GM12878 (cell line): ENCODE results near the gene NR1I3. TPM values are rescaled to one million over a fixed set of nuclear protein-coding genes. Genes with fewer than 3 reads are reported as not detected.

Source experiments
- ATF7 ChIP-seq: fragments of 450-650 bp; IDR thresholded peaks from 2 replicates; pipeline ENCODE4 v1.6.1; 2016; ENCODE audit warnings: low read depth, mild to moderate bottlenecking
- BCLAF1 ChIP-seq: fragments of 450-650 bp; IDR thresholded peaks from 2 replicates; pipeline ENCODE4 v1.6.1; 2017; ENCODE audit warnings: antibody characterized with exemption, mild to moderate bottlenecking, moderate library complexity
- EED ChIP-seq: sonication (generic); IDR thresholded peaks from 2 replicates; pipeline ENCODE4 v1.6.1; 2016; ENCODE audit warnings: antibody characterized with exemption, low read depth
- FOXK2 ChIP-seq: fragments of 450-650 bp; IDR thresholded peaks from 2 replicates; pipeline ENCODE4 v1.6.1; 2017; ENCODE audit warnings: mild to moderate bottlenecking, moderate library complexity
- JUNB ChIP-seq: IDR thresholded peaks from 2 replicates; pipeline ENCODE4 v1.6.1; 2016; ENCODE audit warnings: antibody characterized with exemption, mild to moderate bottlenecking
- KDM1A ChIP-seq: fragments of 200-600 bp; sonication (generic); IDR thresholded peaks from 2 replicates; pipeline ENCODE4 v1.6.1; 2016; ENCODE audit warnings: borderline replicate concordance
- MEF2A ChIP-seq: IDR thresholded peaks from 2 replicates; pipeline ENCODE4 v1.6.1; 2011; ENCODE audit warnings: low read depth, mild to moderate bottlenecking, low read length, moderate library complexity; ENCODE audit not compliant: insufficient read depth
- MTA3 ChIP-seq: IDR thresholded peaks from 2 replicates; pipeline ENCODE4 v1.6.1; 2012; ENCODE audit warnings: low read length, inconsistent platforms, borderline replicate concordance
- MYB ChIP-seq: fragments of 150-350 bp; IDR thresholded peaks from 2 replicates; pipeline ENCODE4 v1.6.1; 2014; ENCODE audit warnings: mild to moderate bottlenecking, low read depth, low read length, borderline replicate concordance
- NBN ChIP-seq: fragments of 450-650 bp; IDR thresholded peaks from 2 replicates; pipeline ENCODE4 v1.6.1; 2016
- NFIC ChIP-seq: IDR thresholded peaks from 2 replicates; pipeline ENCODE4 v1.6.1; 2012; ENCODE audit warnings: low read depth, mild to moderate bottlenecking, inconsistent platforms, low read length, moderate library complexity
- NFYA ChIP-seq: IDR thresholded peaks from 2 replicates; pipeline ENCODE4 v1.6.1; 2011; ENCODE audit warnings: low read depth, mild to moderate bottlenecking, low read length, improper control_type of control experiment, borderline replicate concordance
- PBX3 ChIP-seq: IDR thresholded peaks from 2 replicates; pipeline ENCODE4 v1.6.1; 2011; ENCODE audit warnings: mild to moderate bottlenecking, low read depth, low read length, moderate library complexity; ENCODE audit not compliant: insufficient replicate concordance
- POLR2AphosphoS2 ChIP-seq: IDR thresholded peaks from 2 replicates; pipeline ENCODE4 v1.6.1; 2011; ENCODE audit warnings: low read depth, mild to moderate bottlenecking, low read length, improper control_type of control experiment, moderate library complexity
- RAD21 ChIP-seq: IDR thresholded peaks from 2 replicates; pipeline ENCODE4 v1.6.1; 2011; ENCODE audit warnings: mild to moderate bottlenecking, low read depth, low read length, moderate library complexity; ENCODE audit not compliant: insufficient read depth
- SMC3 ChIP-seq: IDR thresholded peaks from 2 replicates; pipeline ENCODE4 v1.6.1; 2011; ENCODE audit warnings: low read length, improper control_type of control experiment, borderline replicate concordance
- ZBTB4 ChIP-seq: fragments of 450-650 bp; formaldehyde crosslinking; IDR thresholded peaks from 2 replicates; pipeline ENCODE4 v1.4.0; 2022; ENCODE audit warnings: mild to moderate bottlenecking, moderate library complexity
- ZNF687 ChIP-seq: fragments of 450-650 bp; IDR thresholded peaks from 2 replicates; pipeline ENCODE4 v1.6.1; 2017; ENCODE audit warnings: mild to moderate bottlenecking, moderate library complexity
- polyA plus RNA-seq, 11 experiments: library from polyadenylated mRNA; depleted of rRNA in 4 of 11; unstranded in 6 of 11; stranded (reverse) in 5 of 11; fragments of >200 nt; fragmentation: Nextera tagmentation in 4 of 11; fragmentation: Illumina TruSeq in 1 of 11; extraction: Ambion mirVana in 4 of 11; extraction: Trizol in 1 of 11; gene quantifications; 1 replicate in 1 of 11; 2 replicates in 10 of 11; pipeline versions ENCODE4 v1.2.1 to v1.2.3, GENCODE V29; 2011 to 2016; ENCODE audit warnings: inconsistent platforms in 2 of 11, missing spikeins in 2 of 11, low read depth in 1 of 11
- total RNA-seq, 4 experiments: library from RNA; depleted of rRNA in 3 of 4; stranded (reverse); fragments of >200 nt in 3 of 4; fragmentation: Illumina TruSeq in 1 of 4; extraction: Trizol in 1 of 4; gene quantifications; 2 replicates each; pipeline versions ENCODE4 v1.2.1 to v1.2.3, GENCODE V29; 2013 to 2021

Gene NR1I3
- total and polyA plus RNA-seq, 10 of the 15 experiments (the other 5 are each of a cell fraction or from before 2014, with no cell fraction given): 0.13 to 0.52 (median 0.24) TPM; not detected in 7

- TF ChIP-seq ZNF687 (no peak), MTA3 (no peak), ZBTB4 (CRISPR knock-in tag) (no peak), NFYA (peak; percentile 16), FOXK2 (no peak), NBN (0 out of 2 replicates have a peak, but pooled peaks have one; percentile 72), KDM1A (no peak), RAD21 (peak; percentile 61), POLR2AphosphoS2 (no peak), MYB (no peak), MEF2A (no peak), EED (no peak), ATF7 (peak; percentile 34; the same call in 1 of the 2 replicates), JUNB (no peak), BCLAF1 (no peak), NFIC (no peak), SMC3 (peak; percentile 83), PBX3 (peak; percentile 98)
Observed at GRCh38 chr1:161225534-161226319, 12.3 kb downstream of the NR1I3 start, which contains the start of gene TOMM40L (continued).
